Prostate gland (tissue), 2 donors: Measurements from ENCODE around the gene C6orf89.

Source experiments
- POLR2AphosphoS5 ChIP-seq: sonication (generic); formaldehyde crosslinking; IDR thresholded peaks from one replicate; pipeline ENCODE4 v1.6.1; 2017; ENCODE audit warnings: antibody characterized with exemption
- TF ChIP-seq, protein P1 (sequence below), 4 experiments: fragments of 200-600 bp in 2 of 4; fragments of 450-650 bp in 2 of 4; sonication (generic) in 2 of 4; IDR thresholded peaks; 1 replicate in 3 of 4; 2 replicates in 1 of 4; pipeline ENCODE4 v1.5.1; 2016 to 2019; ENCODE audit warnings: antibody characterized with exemption in 4 of 4, mild to moderate bottlenecking in 2 of 4, moderate library complexity in 2 of 4

DNA sequence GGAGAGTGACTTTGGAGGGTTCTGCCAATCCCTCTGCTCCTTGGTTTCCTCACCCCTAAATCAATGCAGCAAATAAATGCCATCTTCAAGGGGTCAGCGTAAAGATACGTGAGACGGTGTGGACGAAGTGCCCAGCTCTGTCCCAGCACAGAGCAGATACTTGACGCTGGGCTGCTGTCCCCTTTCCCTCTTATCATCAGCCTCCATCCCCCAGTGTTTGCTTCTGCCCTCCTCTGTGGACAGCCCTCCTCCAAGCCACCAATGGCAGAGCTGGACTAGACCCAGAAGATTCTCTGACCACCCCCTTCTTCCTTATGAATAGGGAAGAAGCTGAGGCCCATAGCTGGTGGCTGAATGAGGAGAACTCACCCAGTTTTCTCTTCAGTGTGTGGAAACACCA, 51.1 kb downstream of the C6orf89 start:
- TF ChIP-seq, protein P1, sequence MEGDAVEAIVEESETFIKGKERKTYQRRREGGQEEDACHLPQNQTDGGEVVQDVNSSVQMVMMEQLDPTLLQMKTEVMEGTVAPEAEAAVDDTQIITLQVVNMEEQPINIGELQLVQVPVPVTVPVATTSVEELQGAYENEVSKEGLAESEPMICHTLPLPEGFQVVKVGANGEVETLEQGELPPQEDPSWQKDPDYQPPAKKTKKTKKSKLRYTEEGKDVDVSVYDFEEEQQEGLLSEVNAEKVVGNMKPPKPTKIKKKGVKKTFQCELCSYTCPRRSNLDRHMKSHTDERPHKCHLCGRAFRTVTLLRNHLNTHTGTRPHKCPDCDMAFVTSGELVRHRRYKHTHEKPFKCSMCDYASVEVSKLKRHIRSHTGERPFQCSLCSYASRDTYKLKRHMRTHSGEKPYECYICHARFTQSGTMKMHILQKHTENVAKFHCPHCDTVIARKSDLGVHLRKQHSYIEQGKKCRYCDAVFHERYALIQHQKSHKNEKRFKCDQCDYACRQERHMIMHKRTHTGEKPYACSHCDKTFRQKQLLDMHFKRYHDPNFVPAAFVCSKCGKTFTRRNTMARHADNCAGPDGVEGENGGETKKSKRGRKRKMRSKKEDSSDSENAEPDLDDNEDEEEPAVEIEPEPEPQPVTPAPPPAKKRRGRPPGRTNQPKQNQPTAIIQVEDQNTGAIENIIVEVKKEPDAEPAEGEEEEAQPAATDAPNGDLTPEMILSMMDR (IDR thresholded peaks at IDR 0.05) = no peak
- TF ChIP-seq POLR2AphosphoS5 = no peak
